SK-N-MC (cell line): Measurements from ENCODE around the gene OPCML.

Experiments
- DNase-seq: peaks from one replicate; pipeline ENCODE4 v3.0.0-alpha.2; 2011; ENCODE audit warnings: low read depth, low spot score
- H3K27ac ChIP-seq: fragments of 200-600 bp; sonication (generic); 2 replicates; pipeline ENCODE4 v1.5.1; 2016; ENCODE audit warnings: mixed run types
- H3K36me3 ChIP-seq: fragments of 200-600 bp; sonication (generic); 2 replicates; pipeline ENCODE4 v1.6.1; 2017; ENCODE audit warnings: antibody characterized with exemption, low read length, mixed read lengths; ENCODE audit not compliant: insufficient read depth
- H3K4me3 ChIP-seq: fragments of 200-600 bp; sonication (generic); 2 replicates; pipeline ENCODE4 v1.5.1; 2016
- H3K9ac ChIP-seq: fragments of 200-600 bp; sonication (generic); 2 replicates; pipeline ENCODE4 v1.8.0; 2017; ENCODE audit warnings: mixed run types, mixed read lengths; ENCODE audit not compliant: insufficient read length
- H3K9me3 ChIP-seq: fragments of 200-600 bp; sonication (generic); 2 replicates; pipeline ENCODE4 v1.6.1; 2017; ENCODE audit warnings: low read depth, mild to moderate bottlenecking, antibody characterized with exemption, low read length, moderate library complexity, mixed read lengths
- EZH2 ChIP-seq: fragments of 200-600 bp; sonication (generic); IDR thresholded peaks from one replicate; pipeline ENCODE4 v1.6.1; 2017; ENCODE audit warnings: antibody characterized with exemption
- FOXP2 ChIP-seq: optimal IDR thresholded peaks from 2 replicates; pipeline ENCODE3; 2011; ENCODE audit warnings: mild to moderate bottlenecking, moderate library complexity; ENCODE audit not compliant: insufficient read depth; ENCODE audit errors: extremely low read length, control extremely low read depth
- POLR2AphosphoS5 ChIP-seq: IDR thresholded peaks from 2 replicates; pipeline ENCODE4 v1.6.1; 2012; ENCODE audit warnings: mild to moderate bottlenecking, low read depth, low read length, borderline replicate concordance

OPCML gene

GRCh38 chr11:132898676-132899075 lies 633.6 kb downstream of the OPCML start:
- DNase-seq = no peak
- Histone ChIP-seq H3K9me3 (no peaks in the 10 kb centered on the region), H3K4me3 (no peak overlapping the region), H3K9ac (no peak overlapping the region), H3K27ac (no peak overlapping the region), H3K36me3 (no peaks in the 10 kb centered on the region)
- TF ChIP-seq POLR2AphosphoS5 = no peak
- no peak for TF ChIP-seq EZH2
- TF ChIP-seq FOXP2 = no peak

- Histone ChIP-seq H3K9ac (no peak overlapping the region), H3K4me3 (no peak overlapping the region), H3K9me3 (no peaks in the 10 kb centered on the region), H3K36me3 (no peaks in the 10 kb centered on the region), H3K27ac (no peak overlapping the region)
- no peak for TF ChIP-seq FOXP2
- no peak for TF ChIP-seq POLR2AphosphoS5
- TF ChIP-seq EZH2 = no peak
- no peak for DNase-seq
Measured at GRCh38 chr11:132898021-132898420, 634.3 kb downstream of the OPCML start.

GRCh38 chr11:132895340-132895739 lies 637.0 kb downstream of the OPCML start:
- H3K36me3 ChIP-seq = no peaks in the 10 kb centered on the region
- no peak overlapping the region for H3K4me3 ChIP-seq
- no peak for DNase-seq
- TF ChIP-seq POLR2AphosphoS5 (no peak), EZH2 (no peak), FOXP2 (no peak)
- no peak overlapping the region for H3K9ac ChIP-seq
- no peak overlapping the region for H3K27ac ChIP-seq
- no peaks in the 10 kb centered on the region for H3K9me3 ChIP-seq

- no peak overlapping the region for H3K27ac ChIP-seq
- no peaks in the 10 kb centered on the region for H3K36me3 ChIP-seq
Measured at GRCh38 chr11:132894606-132895005, 637.7 kb downstream of the OPCML start.

GRCh38 chr11:132892876-132893275 lies 639.4 kb downstream of the OPCML start:
- H3K9ac ChIP-seq = no peak overlapping the region
- H3K27ac ChIP-seq = no peak overlapping the region
- TF ChIP-seq EZH2 (no peak), FOXP2 (no peak), POLR2AphosphoS5 (no peak)
- no peaks in the 10 kb centered on the region for H3K36me3 ChIP-seq
- H3K9me3 ChIP-seq = no peaks in the 10 kb centered on the region
- no peak overlapping the region for H3K4me3 ChIP-seq
- no peak for DNase-seq

More at GRCh38 chr11:132894606-132895005, 637.7 kb downstream of the OPCML start:
- H3K9ac ChIP-seq = no peak overlapping the region
- DNase-seq = no peak
- no peak overlapping the region for H3K4me3 ChIP-seq
- TF ChIP-seq EZH2 (no peak), POLR2AphosphoS5 (no peak), FOXP2 (no peak)
- no peaks in the 10 kb centered on the region for H3K9me3 ChIP-seq

GRCh38 chr11:132888226-132888625 lies 644.1 kb downstream of the OPCML start:
- TF ChIP-seq EZH2 = no peak
- no peak for TF ChIP-seq FOXP2
- TF ChIP-seq POLR2AphosphoS5 = no peak
- Histone ChIP-seq H3K27ac (no peak overlapping the region), H3K4me3 (no peak overlapping the region), H3K9me3 (no peaks in the 10 kb centered on the region), H3K36me3 (no peaks in the 10 kb centered on the region), H3K9ac (no peak overlapping the region)
- no peak for DNase-seq

GRCh38 chr11:132886335-132886734 lies 646.0 kb downstream of the OPCML start:
- no peaks in the 10 kb centered on the region for H3K36me3 ChIP-seq
- no peak for DNase-seq
- no peak for TF ChIP-seq POLR2AphosphoS5
- no peak for TF ChIP-seq EZH2
- no peak for TF ChIP-seq FOXP2

GRCh38 chr11:132883241-132883640 lies 649.1 kb downstream of the OPCML start:
- no peak for DNase-seq
- no peak overlapping the region for H3K4me3 ChIP-seq
- H3K36me3 ChIP-seq = no peaks in the 10 kb centered on the region
- H3K9me3 ChIP-seq = no peaks in the 10 kb centered on the region
- TF ChIP-seq FOXP2 (no peak), POLR2AphosphoS5 (no peak), EZH2 (no peak)
- no peak overlapping the region for H3K27ac ChIP-seq
- H3K9ac ChIP-seq = no peak overlapping the region

More at GRCh38 chr11:132886335-132886734, 646.0 kb downstream of the OPCML start:
- Histone ChIP-seq H3K9ac (no peak overlapping the region), H3K9me3 (no peaks in the 10 kb centered on the region), H3K4me3 (no peak overlapping the region), H3K27ac (no peak overlapping the region)

GRCh38 chr11:132881622-132882021 lies 650.7 kb downstream of the OPCML start:
- no peak overlapping the region for H3K4me3 ChIP-seq
- H3K9ac ChIP-seq = no peak overlapping the region
- TF ChIP-seq FOXP2 = no peak
- TF ChIP-seq POLR2AphosphoS5 = no peak
- no peak for TF ChIP-seq EZH2
- no peaks in the 10 kb centered on the region for H3K9me3 ChIP-seq
- no peak for DNase-seq
- no peaks in the 10 kb centered on the region for H3K36me3 ChIP-seq
- H3K27ac ChIP-seq = no peak overlapping the region

GRCh38 chr11:132878111-132878510 lies 654.2 kb downstream of the OPCML start:
- Histone ChIP-seq H3K36me3 (no peaks in the 10 kb centered on the region), H3K4me3 (no peak overlapping the region), H3K27ac (no peak overlapping the region), H3K9ac (no peak overlapping the region), H3K9me3 (no peaks in the 10 kb centered on the region)
- TF ChIP-seq POLR2AphosphoS5 (no peak), FOXP2 (no peak), EZH2 (no peak)
- DNase-seq = no peak
